Sigmoid colon (tissue), 7 donors: ENCODE results near the gene SMCO3. TPM values are rescaled to one million over a fixed set of nuclear protein-coding genes. Genes with fewer than 3 reads are reported as not detected.
A peak's percentile ranks its signal among the peaks of the same experiment; 100 is the strongest.

Source experiments
- DNase-seq: peaks from one replicate; pipeline ENCODE4 v3.0.0-alpha.2; 2019
- H3K27ac ChIP-seq, 4 donors: fragments of 200-600 bp; sonication (generic); one replicate each; pipeline ENCODE4 v1.5.1; 2016 to 2019; ENCODE audit warnings: mild to moderate bottlenecking in 1 of 4
- H3K27me3 ChIP-seq, 3 donors: fragments of 200-600 bp; sonication (generic); one replicate each; pipeline ENCODE4 v1.5.1; 2019; ENCODE audit warnings: mild to moderate bottlenecking in 1 of 3
- H3K36me3 ChIP-seq, 4 donors: fragments of 200-600 bp; sonication (generic); one replicate each; pipeline ENCODE4 v1.5.1; 2016 to 2019
- H3K4me1 ChIP-seq, 4 donors: fragments of 200-600 bp; sonication (generic); one replicate each; pipeline ENCODE4 v1.5.1; 2017 to 2019
- H3K4me3 ChIP-seq, 4 donors: fragments of 200-600 bp; sonication (generic); one replicate each; pipeline ENCODE4 v1.5.1; 2017 to 2019; ENCODE audit warnings: mild to moderate bottlenecking in 2 of 4, moderate library complexity in 1 of 4
- H3K9me3 ChIP-seq, 4 donors: fragments of 200-600 bp in 3 of 4; sonication (generic) in 3 of 4; one replicate each; pipeline versions ENCODE4 v1.5.1 to v1.6.1; 2013 to 2019
- CTCF ChIP-seq, 4 experiments: fragments of 450-650 bp in 3 of 4; fragments of 200-600 bp in 1 of 4; IDR thresholded peaks; one replicate each; pipeline ENCODE4 v1.5.1; 2016 to 2019; ENCODE audit warnings: antibody characterized with exemption in 4 of 4, mild to moderate bottlenecking in 3 of 4, moderate library complexity in 2 of 4
- EP300 ChIP-seq, 4 donors: sonication (generic); formaldehyde crosslinking; IDR thresholded peaks; one replicate each; pipeline ENCODE4 v1.6.1; 2017; ENCODE audit warnings: antibody characterized with exemption in 4 of 4
- POLR2A ChIP-seq, 2 donors: fragments of 450-650 bp; IDR thresholded peaks; one replicate each; pipeline ENCODE4 v1.6.1; 2016; ENCODE audit warnings: antibody characterized with exemption in 2 of 2, mild to moderate bottlenecking in 2 of 2, moderate library complexity in 2 of 2
- POLR2AphosphoS5 ChIP-seq, 4 donors: sonication (generic); formaldehyde crosslinking; IDR thresholded peaks; one replicate each; pipeline ENCODE4 v1.6.1; 2017; ENCODE audit warnings: antibody characterized with exemption in 4 of 4
- WGBS, 2 donors: extraction: QIAGEN DNeasy Blood & Tissue Kit; methylation state at CpG; one replicate each; pipeline ENCODE4 v1.1.7; 2013; 5-methylcytosine and 5-hydroxymethylcytosine counted together
- intact Hi-C: fragments of 100-400 bp; cut with DNase I; formaldehyde crosslinking; loops from one replicate; pipeline ENCODE4 v1.15.1; 2023
- polyA plus RNA-seq, 3 donors: library from polyadenylated mRNA; stranded (reverse); fragments of 200-250 nt; gene quantifications; one replicate each; pipeline ENCODE4 v1.2.3, GENCODE V29; 2013
- total RNA-seq, 4 donors: library from RNA; depleted of rRNA; stranded (reverse); fragments of >200 nt; gene quantifications; one replicate each; pipeline ENCODE4 v1.1.0, GENCODE V29; 2016
- donor health status: healthy with polysubstance abuse.
- donor health status: Bipolar disorder and iron deficiency.
- donor health status: healthy.

SMCO3 gene
- total and polyA plus RNA-seq, 7 donors: 0.09 to 1.1 (median 0.36) TPM; not detected in 3

- Histone ChIP-seq H3K4me1 (peaks cover 0 to 25% (median 16%) of the 10 kb centered on the region in 4 donors), H3K27me3 (no peaks in the 10 kb centered on the region), H3K36me3 (no peaks in the 10 kb centered on the region), H3K27ac (peak overlapping the region; percentile 91 to 98 (median 93)), H3K9me3 (no peaks in the 10 kb centered on the region), H3K4me3 (peak overlapping the region; percentile 55 to 86 (median 71))
- intact Hi-C loops: loop anchor here (2.0 to 10.0 kb wide), 6 partner anchors 28 to 1840 kb away; partner anchors contain the start of genes ATF7IP, C12orf60, STRAP and WBP11
- 1 to 3% methylated on average over 34 of the region's 34 CpGs for WGBS, 2 donors
- peak; percentile 83 for DNase-seq
- TF ChIP-seq POLR2A (IDR thresholded peaks at IDR 0.05) (no peak), EP300 (IDR thresholded peaks at IDR 0.05) (no peak), CTCF (IDR thresholded peaks at IDR 0.05) (no peak), POLR2AphosphoS5 (IDR thresholded peaks at IDR 0.05) (peak in 3 of 4 donors; percentile 7 to 38 (median 29))
Measured at GRCh38 chr12:14774906-14775635, 38.9 kb downstream of the SMCO3 start.

GRCh38 chr12:14774074-14774905 lies 39.7 kb downstream of the SMCO3 start:
- no peaks in the 10 kb centered on the region for H3K9me3 ChIP-seq
- H3K36me3 ChIP-seq: no peaks in the 10 kb centered on the region
- no peaks in the 10 kb centered on the region for H3K27me3 ChIP-seq
- intact Hi-C loops: loop anchor here (2.0 to 10.0 kb wide), 6 partner anchors 29 to 1841 kb away; partner anchors contain the start of genes ATF7IP, C12orf60, STRAP and WBP11
- TF ChIP-seq POLR2A (IDR thresholded peaks at IDR 0.05): peak; percentile 97 to 99
- TF ChIP-seq EP300 (IDR thresholded peaks at IDR 0.05): no peak
- peak; percentile 99 to 100 (median 100) for TF ChIP-seq POLR2AphosphoS5 (IDR thresholded peaks at IDR 0.05)
- peak in 1 of 4 experiments; percentile 20 for TF ChIP-seq CTCF (IDR thresholded peaks at IDR 0.05)
- H3K27ac ChIP-seq: peak overlapping the region; percentile 91 to 98 (median 93)
- H3K4me3 ChIP-seq: peak overlapping the region; percentile 55 to 86 (median 71)
- 1% methylated on average over 67 of the region's 67 CpGs for WGBS, 2 donors
- H3K4me1 ChIP-seq: peaks cover 0 to 29% (median 18%) of the 10 kb centered on the region in 4 donors
- DNase-seq: peak; percentile 99

GRCh38 chr12:14773685-14774073 lies 40.3 kb downstream of the SMCO3 start:
- 31 to 39% methylated on average over 16 of the region's 16 CpGs for WGBS, 2 donors
- Histone ChIP-seq H3K9me3 (no peaks in the 10 kb centered on the region), H3K36me3 (no peaks in the 10 kb centered on the region), H3K27ac (peak overlapping the region; percentile 91 to 98 (median 93)), H3K4me3 (peak overlapping the region; percentile 55 to 86 (median 71)), H3K27me3 (no peaks in the 10 kb centered on the region), H3K4me1 (peaks cover 0 to 35% (median 23%) of the 10 kb centered on the region in 4 donors)
- TF ChIP-seq EP300 (IDR thresholded peaks at IDR 0.05): no peak
- TF ChIP-seq CTCF (IDR thresholded peaks at IDR 0.05): no peak
- no peak for TF ChIP-seq POLR2AphosphoS5 (IDR thresholded peaks at IDR 0.05)
- intact Hi-C loops: loop anchor here (2.0 to 10.0 kb wide), 6 partner anchors 29 to 1841 kb away; partner anchors contain the start of genes ATF7IP, C12orf60, STRAP and WBP11
- no peak for DNase-seq

GRCh38 chr12:14772946-14773345 lies 41.0 kb downstream of the SMCO3 start:
- no peak for DNase-seq
- 95 to 96% methylated on average over 5 of the region's 5 CpGs for WGBS, 2 donors
- H3K36me3 ChIP-seq: no peaks in the 10 kb centered on the region
- H3K27ac ChIP-seq: no peak overlapping the region
- peaks cover 0 to 40% (median 28%) of the 10 kb centered on the region in 4 donors for H3K4me1 ChIP-seq
- H3K9me3 ChIP-seq: no peaks in the 10 kb centered on the region
- intact Hi-C loops: loop anchor here (5.0 to 10.0 kb wide), 5 partner anchors 224 to 1842 kb away; partner anchors contain the start of genes ATF7IP and STRAP
- no peak overlapping the region for H3K4me3 ChIP-seq
- H3K27me3 ChIP-seq: no peaks in the 10 kb centered on the region
- no peak for TF ChIP-seq POLR2AphosphoS5 (IDR thresholded peaks at IDR 0.05)
- no peak for TF ChIP-seq POLR2A (IDR thresholded peaks at IDR 0.05)
- no peak for TF ChIP-seq CTCF (IDR thresholded peaks at IDR 0.05)
- no peak for TF ChIP-seq EP300 (IDR thresholded peaks at IDR 0.05)
